GM13977 (cell line): Measurements from ENCODE around the gene POU2F3.
A peak's percentile ranks its signal among the peaks of the same experiment; 100 is the strongest.

Source experiments
- DNase-seq: peaks from one replicate; pipeline ENCODE4 v3.0.0; 2012; ENCODE audit warnings: low spot score
- CTCF ChIP-seq: IDR thresholded peaks from 2 replicates; pipeline ENCODE4 v1.5.1; 2012; ENCODE audit warnings: mild to moderate bottlenecking, control low read depth; ENCODE audit not compliant: insufficient read depth; ENCODE audit errors: extremely low read depth, missing control alignments
- in situ Hi-C: fragments of 300-500 bp; cut with MboI; formaldehyde crosslinking; loops from one replicate; pipeline ENCODE4 v1.12.0; 2022; ENCODE audit warnings: low sequenced_read_pairs, low pct_unique_long_range_greater_than_20kb, mixed read lengths, inconsistent platforms; ENCODE audit not compliant: unreplicated experiment

Gene POU2F3

GRCh38 chr11:120294096-120294495 is 54.2 kb downstream of the POU2F3 start:
- no peak for DNase-seq
- no peak for TF ChIP-seq CTCF
- in situ Hi-C loops, result no loop called here

GRCh38 chr11:120295099-120295498 is 55.2 kb downstream of the POU2F3 start:
- DNase-seq, result no peak
- in situ Hi-C loops, result no loop called here
- no peak for TF ChIP-seq CTCF

- in situ Hi-C loops, result no loop called here
- TF ChIP-seq CTCF, result no peak
- no peak for DNase-seq
Measured at GRCh38 chr11:120296554-120296953, 56.6 kb downstream of the POU2F3 start.

GRCh38 chr11:120298461-120298860 is 58.5 kb downstream of the POU2F3 start:
- in situ Hi-C loops, result no loop called here
- no peak for TF ChIP-seq CTCF
- no peak for DNase-seq

- in situ Hi-C loops, result loop anchor here (5.0 kb wide), 1 partner anchor 70 kb away; no protein-coding TSS in a partner anchor
- TF ChIP-seq CTCF, result no peak
- no peak for DNase-seq
Measured at GRCh38 chr11:120302001-120302805, 62.3 kb downstream of the POU2F3 start.

- DNase-seq, result peak; percentile 74
- TF ChIP-seq CTCF, result peak; percentile 98
- in situ Hi-C loops, result loop anchor here (5.0 kb wide), 1 partner anchor 71 kb away; no protein-coding TSS in a partner anchor
Measured at GRCh38 chr11:120303004-120303637, 63.2 kb downstream of the POU2F3 start.
